Measurements from ENCODE around the gene C8B.

DNA sequence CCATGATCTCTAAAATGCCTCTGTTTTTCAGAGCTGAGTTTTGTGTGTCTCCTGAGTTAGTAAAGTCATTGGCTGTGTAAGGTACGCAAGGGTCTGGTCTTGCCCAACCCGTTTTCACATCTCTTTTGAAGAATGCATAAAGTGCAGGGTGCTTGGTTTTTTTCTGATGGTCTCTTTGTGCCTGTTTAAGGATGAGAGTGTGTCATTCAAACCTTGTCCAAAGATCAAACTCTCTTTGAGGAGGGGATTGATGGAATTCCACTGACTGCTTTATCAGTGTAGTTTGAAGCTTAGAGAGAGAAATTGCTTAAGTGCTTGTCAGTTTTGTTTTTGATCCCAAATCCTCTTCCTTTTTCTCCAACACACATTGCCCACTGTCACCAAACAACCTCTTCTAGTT, 20.0 kb upstream of the C8B start:
- TF ChIP-seq, protein P1, sequence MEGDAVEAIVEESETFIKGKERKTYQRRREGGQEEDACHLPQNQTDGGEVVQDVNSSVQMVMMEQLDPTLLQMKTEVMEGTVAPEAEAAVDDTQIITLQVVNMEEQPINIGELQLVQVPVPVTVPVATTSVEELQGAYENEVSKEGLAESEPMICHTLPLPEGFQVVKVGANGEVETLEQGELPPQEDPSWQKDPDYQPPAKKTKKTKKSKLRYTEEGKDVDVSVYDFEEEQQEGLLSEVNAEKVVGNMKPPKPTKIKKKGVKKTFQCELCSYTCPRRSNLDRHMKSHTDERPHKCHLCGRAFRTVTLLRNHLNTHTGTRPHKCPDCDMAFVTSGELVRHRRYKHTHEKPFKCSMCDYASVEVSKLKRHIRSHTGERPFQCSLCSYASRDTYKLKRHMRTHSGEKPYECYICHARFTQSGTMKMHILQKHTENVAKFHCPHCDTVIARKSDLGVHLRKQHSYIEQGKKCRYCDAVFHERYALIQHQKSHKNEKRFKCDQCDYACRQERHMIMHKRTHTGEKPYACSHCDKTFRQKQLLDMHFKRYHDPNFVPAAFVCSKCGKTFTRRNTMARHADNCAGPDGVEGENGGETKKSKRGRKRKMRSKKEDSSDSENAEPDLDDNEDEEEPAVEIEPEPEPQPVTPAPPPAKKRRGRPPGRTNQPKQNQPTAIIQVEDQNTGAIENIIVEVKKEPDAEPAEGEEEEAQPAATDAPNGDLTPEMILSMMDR (IDR thresholded peaks at IDR 0.05): no peak
- no peak for TF ChIP-seq POLR2A (IDR thresholded peaks at IDR 0.05)

All from uterus (tissue), 2 donors.